Activated B cell treated with CpG ODN at 0.5 μM for 24 hours (primary cell): ENCODE results near the gene FDXACB1. TPM values are rescaled to one million over a fixed set of nuclear protein-coding genes. Genes with fewer than 3 reads are reported as not detected.

Source experiments
- ATAC-seq: fragments of 200-7000 bp; cut with Tn5 transposase; one replicate; pipeline ENCODE4 v1.10.0; 2021; ENCODE audit warnings: low read depth, mild to moderate bottlenecking, moderate library complexity
- CTCF ChIA-PET: fragments of 350-600 bp; sonication (Branson Sonifier 250); formaldehyde crosslinking; loops from one replicate; lab custom pipeline; 2021; ENCODE audit warnings: antibody characterized with exemption; lab: Charles Lee
- POLR2A ChIA-PET: fragments of 350-600 bp; sonication (Branson Sonifier 250); formaldehyde crosslinking; loops from one replicate; lab custom pipeline; 2021; ENCODE audit warnings: antibody characterized with exemption; lab: Charles Lee
- DNase-seq: peaks from one replicate; pipeline ENCODE4 v3.0.0; 2022
- H3K27ac Mint-ChIP-seq: one replicate; pipeline ENCODE4 v1.8.0; 2020; ENCODE audit warnings: mixed read lengths
- H3K27me3 Mint-ChIP-seq: one replicate; pipeline ENCODE4 v1.8.0; 2021; ENCODE audit warnings: mixed read lengths
- H3K36me3 Mint-ChIP-seq: one replicate; pipeline ENCODE4 v1.8.0; 2021; ENCODE audit warnings: low read depth, mixed read lengths
- H3K4me1 Mint-ChIP-seq: one replicate; pipeline ENCODE4 v1.8.0; 2021; ENCODE audit warnings: mixed read lengths
- H3K4me3 Mint-ChIP-seq: one replicate; pipeline ENCODE4 v1.8.0; 2020; ENCODE audit warnings: mild to moderate bottlenecking, mixed read lengths
- H3K9me3 Mint-ChIP-seq: one replicate; pipeline ENCODE4 v1.8.0; 2020; ENCODE audit warnings: mixed read lengths
- intact Hi-C: fragments of 100-400 bp; cut with micrococcal nuclease; formaldehyde crosslinking; loops from one replicate; pipeline ENCODE4 v1.15.1; 2024
- total RNA-seq: library from RNA; stranded (reverse); gene quantifications from 2 replicates; pipeline ENCODE4 v1.2.3, GENCODE V29; 2022
- TF ChIP-seq, protein P1 (sequence below): fragments of 200-600 bp; IDR thresholded peaks from one replicate; pipeline ENCODE4 v1.8.0; 2022; ENCODE audit warnings: antibody characterized with exemption, mild to moderate bottlenecking

Gene FDXACB1
- total RNA-seq, 1 donor from 2014 or later = 7.4 TPM

DNA sequence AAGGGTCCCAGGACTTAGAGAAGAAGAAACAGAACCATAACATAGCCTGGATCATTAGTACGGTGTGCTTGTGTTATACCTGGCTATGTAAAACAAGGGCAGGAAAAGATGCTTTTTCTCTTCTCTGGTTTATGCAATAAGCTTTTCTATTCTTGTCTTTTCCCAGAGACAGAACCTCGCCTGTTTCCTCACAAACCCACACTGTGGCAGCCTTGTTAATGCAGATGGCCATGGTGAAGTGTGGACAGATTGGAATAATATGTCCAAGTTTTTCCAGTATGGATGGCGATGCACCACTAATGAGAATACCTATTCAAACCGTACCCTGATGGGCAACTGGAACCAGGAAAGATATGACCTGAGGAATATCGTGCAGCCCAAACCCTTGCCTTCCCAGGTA lies 3.2 kb upstream of the FDXACB1 start:
- intact Hi-C loops = no loop called here
- ChIA-PET POLR2A (interaction anchor here (1.2 kb wide), 1 partner anchor 10 kb away, joined by 4 read pairs; the partner anchor contains the start of gene ALG9), CTCF (interaction anchor here (2.7 kb wide), 1 partner anchor 44 kb away, joined by 12 read pairs; no protein-coding TSS in a partner anchor)
- no peaks in the 10 kb centered on the region for H3K27me3 Mint-ChIP-seq
- H3K4me1 Mint-ChIP-seq = peaks cover 17% of the 10 kb centered on the region
- DNase-seq (no peak), ATAC-seq (no peak)
- H3K4me3 Mint-ChIP-seq = no peak overlapping the region
- peaks cover 11% of the 10 kb centered on the region for H3K36me3 Mint-ChIP-seq
- TF ChIP-seq, protein P1, sequence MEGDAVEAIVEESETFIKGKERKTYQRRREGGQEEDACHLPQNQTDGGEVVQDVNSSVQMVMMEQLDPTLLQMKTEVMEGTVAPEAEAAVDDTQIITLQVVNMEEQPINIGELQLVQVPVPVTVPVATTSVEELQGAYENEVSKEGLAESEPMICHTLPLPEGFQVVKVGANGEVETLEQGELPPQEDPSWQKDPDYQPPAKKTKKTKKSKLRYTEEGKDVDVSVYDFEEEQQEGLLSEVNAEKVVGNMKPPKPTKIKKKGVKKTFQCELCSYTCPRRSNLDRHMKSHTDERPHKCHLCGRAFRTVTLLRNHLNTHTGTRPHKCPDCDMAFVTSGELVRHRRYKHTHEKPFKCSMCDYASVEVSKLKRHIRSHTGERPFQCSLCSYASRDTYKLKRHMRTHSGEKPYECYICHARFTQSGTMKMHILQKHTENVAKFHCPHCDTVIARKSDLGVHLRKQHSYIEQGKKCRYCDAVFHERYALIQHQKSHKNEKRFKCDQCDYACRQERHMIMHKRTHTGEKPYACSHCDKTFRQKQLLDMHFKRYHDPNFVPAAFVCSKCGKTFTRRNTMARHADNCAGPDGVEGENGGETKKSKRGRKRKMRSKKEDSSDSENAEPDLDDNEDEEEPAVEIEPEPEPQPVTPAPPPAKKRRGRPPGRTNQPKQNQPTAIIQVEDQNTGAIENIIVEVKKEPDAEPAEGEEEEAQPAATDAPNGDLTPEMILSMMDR = no peak
- no peak overlapping the region for H3K27ac Mint-ChIP-seq
- H3K9me3 Mint-ChIP-seq = no peaks in the 10 kb centered on the region

DNA sequence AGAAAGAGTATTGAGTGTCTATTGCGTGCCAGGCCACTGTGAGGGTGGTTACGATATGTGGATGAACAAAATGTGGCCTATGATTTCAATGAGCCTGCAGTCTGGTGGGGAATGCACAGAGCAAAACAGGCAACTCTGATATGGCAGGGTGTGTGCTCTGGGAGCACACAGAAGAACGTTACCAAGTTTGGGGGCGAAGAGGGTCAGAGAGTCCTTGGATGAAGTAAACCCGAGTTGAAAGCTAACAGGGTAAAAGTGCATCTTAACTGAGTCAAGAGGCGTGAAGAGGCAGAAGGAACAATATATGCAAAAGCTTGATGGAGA lies 634 bp upstream of the FDXACB1 start:
- ATAC-seq (no peak), DNase-seq (no peak)
- ChIA-PET CTCF (interaction anchor here (1.1 to 2.7 kb wide), 2 partner anchors 47 to 401 kb away, joined by 3 to 12 read pairs; no protein-coding TSS in a partner anchor), POLR2A (interaction anchor here (0.6 to 1.2 kb wide), 3 partner anchors 9 to 124 kb away, joined by 3 to 10 read pairs (median 6); partner anchors contain the start of gene ALG9)
- no peaks in the 10 kb centered on the region for H3K27me3 Mint-ChIP-seq
- intact Hi-C loops = loop anchor here (1.0 to 10.0 kb wide), 13 partner anchors 8 to 1582 kb away; partner anchors contain the start of genes ALG9, BCO2, DLAT and NKAPD1
- no peaks in the 10 kb centered on the region for H3K9me3 Mint-ChIP-seq
- peak overlapping the region; percentile 100 for H3K27ac Mint-ChIP-seq
- H3K36me3 Mint-ChIP-seq = peaks cover 31% of the 10 kb centered on the region
- H3K4me3 Mint-ChIP-seq = peak overlapping the region; percentile 96
- TF ChIP-seq, protein P1 = no peak
- H3K4me1 Mint-ChIP-seq = peaks cover 17% of the 10 kb centered on the region

DNA sequence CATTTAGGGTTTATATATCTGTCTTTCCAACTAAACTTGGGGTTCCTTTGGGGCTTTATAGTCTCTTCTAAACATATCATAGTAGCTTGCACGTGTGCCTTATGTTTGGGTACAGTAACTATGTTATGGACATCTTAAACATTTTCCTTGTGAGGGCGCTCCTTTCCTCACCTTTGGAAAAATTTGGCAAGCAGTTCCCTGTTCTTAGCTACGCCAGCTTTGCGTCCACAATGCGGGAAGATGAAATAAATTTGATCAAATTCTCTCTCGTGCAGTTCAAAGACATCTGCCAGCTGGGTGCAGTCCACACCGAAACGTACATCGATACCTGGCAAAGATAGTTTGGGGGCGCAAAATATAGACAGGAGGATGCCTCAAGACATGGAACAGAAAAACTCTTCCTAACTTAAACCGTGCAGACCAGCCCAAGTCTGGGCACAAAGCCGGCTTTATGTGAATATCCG lies 548 bp downstream of the FDXACB1 start:
- TF ChIP-seq, protein P1 = no peak
- intact Hi-C loops = loop anchor here (2.0 to 10.0 kb wide), 6 partner anchors 276 to 1581 kb away; partner anchors contain the start of genes BCO2, PTS, RDX and SIK2
- Mint-ChIP-seq H3K36me3 (peaks cover 28% of the 10 kb centered on the region), H3K9me3 (no peaks in the 10 kb centered on the region), H3K4me1 (peaks cover 17% of the 10 kb centered on the region), H3K27ac (peak overlapping the region; percentile 100), H3K27me3 (no peaks in the 10 kb centered on the region), H3K4me3 (peak overlapping the region; percentile 96)
- DNase-seq (no peak), ATAC-seq (peak; percentile 1)
- CTCF ChIA-PET = interaction anchor here (0.8 to 1.7 kb wide), 4 partner anchors 48 to 337 kb away, joined by 3 to 6 read pairs (median 4); no protein-coding TSS in a partner anchor
- POLR2A ChIA-PET = interaction anchor here (0.8 to 1.1 kb wide), 2 partner anchors 48 to 61 kb away, joined by 3 to 7 read pairs; no protein-coding TSS in a partner anchor

DNA sequence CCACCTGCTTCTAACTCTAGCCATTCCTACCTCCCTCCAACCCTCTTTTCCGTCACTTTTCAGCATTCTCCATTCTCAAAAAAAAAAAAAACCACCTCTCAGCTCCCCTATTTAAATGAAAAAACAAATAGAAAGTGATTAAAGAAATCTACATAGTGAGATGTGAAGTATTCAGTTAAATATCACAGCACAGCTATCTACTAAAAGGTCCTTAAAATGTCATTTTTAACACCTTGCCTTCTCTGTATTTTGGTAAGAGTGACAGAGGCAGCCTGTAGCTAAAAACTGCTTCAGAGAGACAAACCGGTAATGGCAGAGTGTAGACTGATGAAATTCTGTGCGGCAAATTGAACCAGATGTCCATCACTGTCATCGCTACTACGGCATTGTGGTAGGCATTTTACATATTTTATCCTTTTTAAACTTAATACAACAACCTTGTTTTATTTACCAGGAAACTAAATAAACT lies 7.2 kb downstream of the FDXACB1 start:
- TF ChIP-seq, protein P1 = no peak
- no peak for ATAC-seq
- CTCF ChIA-PET = interaction anchor here (0.6 to 2.3 kb wide), 5 partner anchors 9 to 575 kb away, joined by 3 to 5 read pairs (median 4); partner anchors contain the start of gene PPP2R1B

More for the DNA sequence above, 7.2 kb downstream of the FDXACB1 start:
- POLR2A ChIA-PET = interaction anchor here (0.5 to 2.4 kb wide), 14 partner anchors 8 to 355 kb away, joined by 3 to 19 read pairs (median 4); partner anchors contain the start of genes CFAP68, DLAT, PPP2R1B and PTS
- no peaks in the 10 kb centered on the region for H3K9me3 Mint-ChIP-seq
- H3K27me3 Mint-ChIP-seq = no peaks in the 10 kb centered on the region
- H3K36me3 Mint-ChIP-seq = peaks cover 36% of the 10 kb centered on the region
- H3K27ac Mint-ChIP-seq = peak overlapping the region; percentile 92
- H3K4me1 Mint-ChIP-seq = peaks cover 13% of the 10 kb centered on the region
- no peak for DNase-seq
- peak overlapping the region; percentile 93 for H3K4me3 Mint-ChIP-seq
- intact Hi-C loops = loop anchor here (1.0 to 10.0 kb wide), 8 partner anchors 8 to 1437 kb away; partner anchors contain the start of genes CFAP68, DLAT, FDXACB1 and PPP2R1B
